Fibroblast of skin of left biceps (primary cell): ENCODE measurements around the gene SLC5A9.
"Not testable (repeated sequence)": the region's sequence is repeated elsewhere in the genome, so short reads cannot be mapped to it uniquely, and the experiment has no call there.

Experiments
- DNase-seq, 2 experiments: peaks; one replicate each; pipeline ENCODE4 v3.0.0-alpha.2; 2013; ENCODE audit warnings: low read depth in 2 of 2

Gene SLC5A9

GRCh38 chr1:48242141-48242736, 19.7 kb downstream of the SLC5A9 start:
- no peak for DNase-seq

GRCh38 chr1:48245106-48245505, 22.6 kb downstream of the SLC5A9 start:
- no peak for DNase-seq

GRCh38 chr1:48246727-48247126, 24.2 kb downstream of the SLC5A9 start:
- DNase-seq = no peak

- DNase-seq = no peak
These were observed 25.8 kb downstream of the SLC5A9 start for GRCh38 chr1:48248356-48248755.

- DNase-seq = no peak
These were observed 27.4 kb downstream of the SLC5A9 start for GRCh38 chr1:48249868-48250267.

GRCh38 chr1:48250572-48250971, 28.1 kb downstream of the SLC5A9 start:
- no peak for DNase-seq

- DNase-seq = no peak
These were observed 28.8 kb downstream of the SLC5A9 start for GRCh38 chr1:48251323-48251722.

GRCh38 chr1:48251821-48252220, 29.3 kb downstream of the SLC5A9 start:
- DNase-seq = no peak

GRCh38 chr1:48254254-48254653, 31.7 kb downstream of the SLC5A9 start:
- DNase-seq = no peak

- DNase-seq = no peak
These were observed 35.6 kb downstream of the SLC5A9 start for GRCh38 chr1:48258106-48258505.

GRCh38 chr1:48261881-48262400, 39.4 kb downstream of the SLC5A9 start:
- DNase-seq = no peak

GRCh38 chr1:48263041-48263440, 40.5 kb downstream of the SLC5A9 start:
- no peak for DNase-seq

- DNase-seq = no peak
These were observed 44.1 kb downstream of the SLC5A9 start for GRCh38 chr1:48266576-48266975.

GRCh38 chr1:48277437-48277836, 54.9 kb downstream of the SLC5A9 start:
- not testable (repeated sequence) for DNase-seq

GRCh38 chr1:48282329-48282728, 59.8 kb downstream of the SLC5A9 start:
- not testable (repeated sequence) for DNase-seq

GRCh38 chr1:48284696-48285420, 62.3 kb downstream of the SLC5A9 start:
- DNase-seq = not testable (repeated sequence)

GRCh38 chr1:48285525-48285924, 63.0 kb downstream of the SLC5A9 start:
- no peak for DNase-seq

GRCh38 chr1:48291421-48291820, 68.9 kb downstream of the SLC5A9 start:
- DNase-seq = no peak

- DNase-seq = no peak
These were observed 70.2 kb downstream of the SLC5A9 start for GRCh38 chr1:48292706-48293105.

GRCh38 chr1:48294094-48294493, 71.6 kb downstream of the SLC5A9 start:
- DNase-seq = not testable (repeated sequence)

- DNase-seq = no peak
These were observed 72.1 kb downstream of the SLC5A9 start for GRCh38 chr1:48294656-48295055.
